IPS-18c (cell line): Measurements from ENCODE around the gene RSPH9.
A peak's percentile ranks its signal among the peaks of the same experiment; 100 is the strongest.

Experiments used
- H3K4me3 ChIP-seq: 2 replicates; pipeline ENCODE4 v1.7.0; 2013; ENCODE audit warnings: low read depth, mild to moderate bottlenecking, low read length, moderate library complexity; ENCODE audit not compliant: insufficient read depth
- H3K9me3 ChIP-seq: one replicate; pipeline ENCODE4 v1.6.1; 2013; ENCODE audit warnings: mild to moderate bottlenecking, low read length, moderate library complexity; ENCODE audit not compliant: control insufficient read depth, insufficient read depth

RSPH9 gene

DNA sequence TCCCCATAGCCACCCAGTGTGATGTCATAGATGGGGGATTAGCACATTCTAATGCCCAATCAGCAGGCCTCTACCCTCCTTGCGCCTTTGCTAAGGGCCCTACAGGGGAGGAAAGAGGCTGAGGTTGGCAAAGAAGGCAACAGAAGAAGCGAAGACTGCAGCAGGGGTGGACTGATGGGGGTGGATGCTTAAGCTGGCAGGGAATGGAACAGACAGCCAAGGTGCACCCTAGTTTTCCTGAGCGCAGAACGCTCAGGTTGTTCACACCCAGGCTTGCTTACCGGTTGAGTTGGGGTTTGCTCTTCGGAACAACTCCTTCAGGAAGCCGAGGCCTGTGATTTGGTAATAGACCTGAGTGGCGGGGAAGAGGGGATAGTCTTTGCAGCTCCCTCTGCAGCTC lies 30.1 kb downstream of the RSPH9 start:
- no peaks in the 10 kb centered on the region for H3K9me3 ChIP-seq
- no peak overlapping the region for H3K4me3 ChIP-seq

DNA sequence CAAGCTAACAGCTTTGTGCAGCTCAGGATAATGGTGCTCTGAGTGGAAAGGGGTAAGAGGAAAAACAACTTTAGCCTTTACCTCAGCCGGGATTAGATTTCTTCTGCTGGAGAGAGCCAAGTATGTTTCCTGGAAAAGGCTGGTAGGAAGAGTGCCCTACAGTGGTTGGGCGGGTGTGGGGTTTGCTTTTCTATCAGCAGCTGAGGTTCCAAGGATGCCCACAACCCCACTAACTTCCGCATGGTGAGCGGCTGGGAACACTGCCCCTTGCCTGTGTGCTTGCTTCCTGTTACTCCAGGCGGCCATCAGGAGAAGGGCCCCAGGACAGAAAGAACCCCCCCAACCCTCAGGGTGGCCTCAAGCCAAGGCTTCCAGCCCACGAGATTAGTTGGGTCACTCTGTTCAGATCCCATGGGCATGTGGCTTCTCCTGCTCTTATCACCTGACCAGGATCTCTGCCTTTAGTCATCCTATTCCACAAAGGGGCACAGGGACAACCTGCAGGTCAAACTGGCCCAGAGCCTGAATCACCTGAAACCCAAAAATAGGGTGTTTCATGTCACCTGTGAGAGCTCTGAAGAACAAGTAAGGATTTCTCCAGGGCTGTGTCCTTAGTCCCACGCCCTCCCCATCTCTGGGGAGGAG lies 32.2 kb downstream of the RSPH9 start:
- H3K9me3 ChIP-seq = no peaks in the 10 kb centered on the region
- H3K4me3 ChIP-seq = no peak overlapping the region

DNA sequence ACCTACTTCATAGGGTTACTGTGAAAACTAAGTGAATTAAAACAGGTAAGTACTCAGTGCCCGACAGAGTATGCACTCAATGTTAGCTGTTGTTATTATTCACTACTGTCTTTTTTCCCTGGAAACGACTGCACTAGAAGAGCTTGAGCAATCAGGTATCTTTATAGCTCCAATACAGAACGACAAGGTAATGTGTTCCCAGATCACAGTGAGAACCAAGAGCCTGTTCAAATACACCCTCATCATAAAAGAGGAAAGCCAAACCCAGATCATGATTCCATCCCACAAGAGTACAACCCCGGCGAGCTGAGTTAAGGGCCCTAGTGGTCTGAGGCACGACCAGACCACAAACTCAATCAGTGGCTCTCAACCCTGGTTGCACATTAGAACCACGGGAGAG lies 32.9 kb downstream of the RSPH9 start:
- no peak overlapping the region for H3K4me3 ChIP-seq
- H3K9me3 ChIP-seq = no peaks in the 10 kb centered on the region

DNA sequence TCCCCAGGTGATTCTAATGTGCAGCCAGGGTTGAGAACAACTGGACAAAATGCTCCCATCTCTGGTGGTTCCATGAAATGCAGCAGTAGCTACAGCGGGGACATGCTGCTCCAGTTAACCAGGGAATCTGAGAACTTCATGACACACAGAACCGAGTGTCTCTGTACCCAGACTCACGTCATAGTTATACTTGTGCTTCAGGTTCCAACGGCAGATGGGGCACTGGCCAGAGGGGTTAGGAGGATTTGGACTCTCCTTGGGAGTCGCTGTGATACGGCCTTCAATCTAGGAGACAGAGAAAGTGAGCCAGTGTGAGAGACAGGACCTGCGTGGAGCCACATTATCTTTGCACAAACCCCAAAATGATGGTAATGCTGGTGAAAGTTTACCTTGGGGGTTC lies 33.5 kb downstream of the RSPH9 start:
- Histone ChIP-seq H3K4me3 (no peak overlapping the region), H3K9me3 (no peaks in the 10 kb centered on the region)

DNA sequence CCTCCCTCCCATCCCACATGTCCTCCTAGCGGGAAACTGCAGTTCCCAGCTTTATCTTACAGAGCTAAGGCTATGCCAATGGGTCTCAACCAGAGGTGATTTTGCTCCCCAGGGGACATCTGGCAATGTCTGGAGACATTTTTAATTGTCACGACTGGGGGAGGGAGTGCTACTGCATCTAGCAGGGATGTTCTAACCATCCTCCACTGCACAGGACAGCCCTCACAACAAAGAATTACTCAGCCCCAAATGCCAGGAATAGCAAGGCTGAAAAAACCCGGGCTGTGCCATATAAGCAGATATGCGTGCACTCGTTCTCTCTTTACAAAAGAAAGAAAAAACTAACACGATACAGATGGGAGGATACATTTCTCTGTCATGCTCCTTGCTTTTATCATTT lies 34.2 kb downstream of the RSPH9 start:
- Histone ChIP-seq H3K9me3 (no peaks in the 10 kb centered on the region), H3K4me3 (no peak overlapping the region)

DNA sequence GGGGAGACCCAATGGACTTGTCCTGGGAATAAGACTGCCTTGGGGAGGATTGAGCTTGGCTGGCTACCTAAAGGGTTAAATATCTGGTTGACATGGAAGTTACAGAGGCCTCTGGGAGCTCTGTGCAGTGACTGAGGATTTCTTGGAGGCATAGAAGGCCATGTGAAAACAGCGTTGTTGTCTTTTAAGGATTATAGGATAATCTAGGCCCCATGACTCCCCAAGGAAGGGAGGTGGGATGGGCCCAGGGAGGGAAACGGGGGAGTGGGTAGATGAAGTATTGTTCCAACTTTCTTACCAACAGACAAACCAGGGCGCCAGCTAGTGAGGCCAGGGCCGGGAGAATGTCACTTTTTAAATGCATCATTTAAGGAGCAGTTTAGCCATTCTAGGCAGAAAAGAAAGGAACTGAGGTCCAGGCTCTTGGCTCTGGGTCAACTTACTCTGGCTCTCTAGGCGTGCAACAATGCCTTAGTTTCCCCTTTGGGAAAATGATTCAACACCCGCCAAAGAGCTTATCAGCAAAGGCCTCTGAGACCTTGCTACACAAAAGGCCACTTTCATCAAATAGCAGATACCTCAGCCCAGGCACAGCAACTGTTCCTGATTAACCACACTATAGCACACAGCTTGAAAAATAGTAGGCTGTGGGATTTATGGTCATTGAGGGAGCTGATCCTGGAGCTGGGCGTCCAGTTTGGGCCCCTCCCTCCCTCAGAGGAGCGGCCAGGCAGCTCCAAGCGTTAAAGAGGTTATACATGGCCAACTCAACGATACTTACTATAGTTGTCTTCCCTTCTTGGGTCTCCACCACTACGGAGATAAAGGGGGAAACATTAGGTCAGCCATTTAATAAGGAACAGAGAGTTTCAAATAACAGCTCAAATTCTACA lies 35.7 kb downstream of the RSPH9 start:
- Histone ChIP-seq H3K9me3 (no peaks in the 10 kb centered on the region), H3K4me3 (no peak overlapping the region)

DNA sequence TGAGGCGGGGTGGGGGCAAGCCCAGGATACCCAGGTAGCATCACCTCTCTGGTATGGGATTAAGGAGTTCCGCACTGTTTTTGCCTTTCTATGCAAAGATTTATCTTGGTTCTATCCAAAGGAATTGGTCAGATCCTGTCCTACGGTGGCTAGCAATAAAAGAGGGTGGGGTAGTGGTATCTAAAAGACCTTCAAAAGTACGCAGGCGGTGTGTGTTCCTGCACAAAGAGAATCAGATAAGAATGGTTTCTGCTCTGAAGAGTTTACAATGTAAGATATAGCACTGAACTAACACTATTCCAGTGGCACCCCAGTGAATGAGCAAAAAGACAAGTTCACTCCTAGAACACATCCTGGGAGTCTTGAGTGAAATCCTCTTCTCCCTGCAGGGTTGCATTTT lies 36.5 kb downstream of the RSPH9 start:
- Histone ChIP-seq H3K4me3 (no peak overlapping the region), H3K9me3 (no peaks in the 10 kb centered on the region)

DNA sequence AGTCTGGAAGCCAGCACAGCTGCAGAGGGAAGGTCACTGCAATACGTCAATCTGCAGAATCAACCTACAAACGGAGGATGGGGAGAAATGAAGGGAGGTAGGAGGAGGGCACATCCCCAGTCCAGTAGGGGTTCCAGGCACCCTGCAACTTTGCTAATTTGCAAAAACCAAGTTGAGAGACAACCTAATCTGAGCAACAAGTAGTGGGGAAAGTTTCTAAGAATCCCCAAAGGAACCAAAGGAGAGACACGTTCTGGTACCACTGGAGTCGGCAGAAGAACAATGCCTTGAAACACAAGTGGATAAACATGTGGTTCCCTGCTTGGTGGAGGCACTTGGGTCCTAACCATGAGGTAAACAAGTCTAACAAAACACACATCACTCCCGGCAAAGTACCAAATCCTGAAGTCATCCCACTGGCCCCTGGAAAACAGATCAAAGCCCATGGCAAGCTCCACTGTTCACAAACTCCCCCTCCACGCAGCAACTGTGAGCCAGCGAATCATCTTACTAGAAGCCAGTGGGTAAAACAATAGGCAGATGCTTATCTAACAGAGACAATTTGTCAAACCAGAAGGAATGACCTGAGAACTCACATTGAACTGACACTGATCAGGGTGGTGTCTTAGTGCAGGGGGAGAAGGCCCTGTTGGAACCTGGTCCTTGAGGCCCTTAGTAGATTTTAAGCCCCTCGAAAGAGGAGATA lies 38.0 kb downstream of the RSPH9 start:
- Histone ChIP-seq H3K9me3 (no peaks in the 10 kb centered on the region), H3K4me3 (no peak overlapping the region)

DNA sequence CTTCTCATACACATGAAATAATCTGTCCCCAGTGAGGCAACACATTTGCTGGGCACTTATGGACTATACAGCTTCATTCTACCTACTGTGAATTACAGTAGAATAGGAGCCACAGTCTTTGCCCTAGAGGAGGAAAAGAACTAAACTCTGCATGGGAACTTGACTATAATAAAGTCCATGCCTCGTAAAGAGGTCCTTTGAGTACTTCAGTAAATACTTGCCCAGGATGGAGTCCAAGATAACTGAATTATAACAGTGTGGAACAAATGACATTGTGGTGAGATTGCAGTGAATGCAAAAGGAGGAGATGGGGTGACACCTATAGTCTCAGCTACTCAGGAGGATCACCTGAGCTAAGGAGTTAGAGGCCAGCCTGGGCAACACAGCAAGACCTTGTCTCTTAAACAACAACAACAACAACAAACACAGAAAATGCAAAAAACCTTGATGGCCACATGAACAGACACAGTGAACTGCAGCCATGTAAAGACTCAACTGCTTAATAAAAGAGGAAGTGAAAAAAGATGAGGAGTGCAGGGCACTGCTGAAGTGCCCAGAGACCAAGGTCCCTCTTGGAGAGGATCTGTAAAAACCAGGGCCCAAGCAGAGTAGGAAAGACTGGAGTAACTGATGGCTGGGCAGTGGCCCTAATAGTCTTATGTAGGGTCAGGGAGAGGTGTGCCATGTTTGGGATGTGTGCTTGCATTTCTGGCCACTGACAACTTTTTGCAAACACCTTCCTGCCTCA lies 39.0 kb downstream of the RSPH9 start:
- H3K9me3 ChIP-seq = no peaks in the 10 kb centered on the region
- H3K4me3 ChIP-seq = no peak overlapping the region

DNA sequence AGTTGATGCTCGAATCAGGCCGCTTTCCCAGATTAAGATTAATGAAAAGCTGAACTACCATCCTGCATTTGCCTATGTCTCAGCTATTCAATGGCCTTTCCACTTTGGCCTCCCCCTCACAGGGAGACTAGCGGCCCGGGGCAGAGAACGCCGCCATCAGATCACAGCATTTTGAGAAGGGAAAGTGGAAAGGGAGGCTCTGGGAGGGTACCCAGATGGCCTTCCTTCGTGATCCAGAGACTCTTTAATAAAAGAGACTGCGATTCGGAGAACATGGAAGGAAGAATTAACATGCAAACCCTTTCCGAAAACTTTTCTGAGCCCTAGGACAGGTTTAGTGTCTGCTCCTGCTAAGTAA lies 42.2 kb downstream of the RSPH9 start:
- no peaks in the 10 kb centered on the region for H3K9me3 ChIP-seq
- H3K4me3 ChIP-seq = peak overlapping the region; percentile 99

DNA sequence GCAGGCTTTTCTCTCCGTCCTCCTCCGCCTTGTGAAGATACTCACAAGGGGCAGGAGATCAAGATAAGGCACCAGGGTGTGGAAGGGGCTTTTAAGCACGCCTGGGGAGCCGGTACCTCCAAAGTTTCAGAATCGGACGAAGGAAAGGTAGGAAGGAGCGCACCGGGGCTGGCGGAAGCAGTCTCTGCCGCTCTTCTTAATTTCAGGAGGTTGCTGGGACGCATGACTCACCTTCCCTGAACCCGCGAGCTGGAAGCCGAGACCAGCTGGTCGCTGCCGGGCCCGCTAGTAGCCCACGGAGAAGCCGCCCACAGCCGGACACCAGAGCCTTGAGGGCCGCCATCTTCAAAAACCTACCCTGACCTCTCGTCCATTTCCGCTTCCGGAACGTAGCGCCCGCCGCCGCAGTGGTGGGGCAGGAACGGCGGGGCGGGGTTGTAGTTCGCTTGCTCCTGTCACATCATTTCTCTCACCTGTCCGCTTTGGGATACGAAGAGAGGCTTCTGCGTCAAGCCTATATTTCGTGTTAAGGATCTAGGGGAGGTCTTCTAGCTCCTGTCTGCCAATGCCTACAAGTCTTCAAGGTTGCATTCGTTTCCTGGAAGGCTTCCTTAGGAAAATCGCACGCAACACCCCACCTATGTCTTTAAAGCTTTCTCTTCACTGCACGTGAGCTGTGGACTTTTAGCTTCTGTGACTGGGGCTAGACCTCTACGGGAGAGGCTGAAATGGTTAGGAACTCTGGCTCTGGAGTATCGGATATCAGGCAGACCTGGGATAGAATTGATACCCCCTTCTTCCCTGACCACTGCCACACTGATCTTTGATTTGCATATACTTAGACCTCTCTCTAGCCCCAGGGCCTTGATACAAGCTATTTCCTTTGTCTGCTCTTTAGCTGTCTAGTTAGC lies 42.9 kb downstream of the RSPH9 start, which contains the start of gene MRPS18A:
TSS of gene MRPS18A (minus strand) at position 355 of the 911 bp plus-strand sequence. CDS start at position 343, 12 bp downstream.
- H3K4me3 ChIP-seq = peak within 1 kb of the TSS; percentile 99
- H3K9me3 ChIP-seq = no peaks in the 10 kb centered on the region

DNA sequence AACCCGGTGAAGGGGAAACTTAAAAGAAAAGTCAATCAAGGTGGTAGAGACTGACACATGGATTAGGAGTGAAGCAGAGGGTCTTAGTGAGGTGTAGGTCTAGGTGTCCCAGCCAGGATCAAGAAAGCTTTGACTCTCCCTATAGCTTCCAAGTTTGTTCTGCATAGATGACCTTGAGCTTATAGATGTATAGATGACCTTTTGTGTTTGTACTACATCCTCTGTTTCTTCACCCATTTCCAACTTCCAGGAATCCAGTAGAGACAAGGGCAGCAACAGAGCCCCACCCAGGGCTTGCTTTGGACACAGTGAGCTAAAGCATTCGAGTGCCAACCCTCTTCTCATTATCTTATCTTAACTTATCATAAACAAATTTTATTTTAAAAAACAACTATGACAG lies 44.6 kb downstream of the RSPH9 start:
- H3K9me3 ChIP-seq = no peaks in the 10 kb centered on the region
- H3K4me3 ChIP-seq = no peak overlapping the region

DNA sequence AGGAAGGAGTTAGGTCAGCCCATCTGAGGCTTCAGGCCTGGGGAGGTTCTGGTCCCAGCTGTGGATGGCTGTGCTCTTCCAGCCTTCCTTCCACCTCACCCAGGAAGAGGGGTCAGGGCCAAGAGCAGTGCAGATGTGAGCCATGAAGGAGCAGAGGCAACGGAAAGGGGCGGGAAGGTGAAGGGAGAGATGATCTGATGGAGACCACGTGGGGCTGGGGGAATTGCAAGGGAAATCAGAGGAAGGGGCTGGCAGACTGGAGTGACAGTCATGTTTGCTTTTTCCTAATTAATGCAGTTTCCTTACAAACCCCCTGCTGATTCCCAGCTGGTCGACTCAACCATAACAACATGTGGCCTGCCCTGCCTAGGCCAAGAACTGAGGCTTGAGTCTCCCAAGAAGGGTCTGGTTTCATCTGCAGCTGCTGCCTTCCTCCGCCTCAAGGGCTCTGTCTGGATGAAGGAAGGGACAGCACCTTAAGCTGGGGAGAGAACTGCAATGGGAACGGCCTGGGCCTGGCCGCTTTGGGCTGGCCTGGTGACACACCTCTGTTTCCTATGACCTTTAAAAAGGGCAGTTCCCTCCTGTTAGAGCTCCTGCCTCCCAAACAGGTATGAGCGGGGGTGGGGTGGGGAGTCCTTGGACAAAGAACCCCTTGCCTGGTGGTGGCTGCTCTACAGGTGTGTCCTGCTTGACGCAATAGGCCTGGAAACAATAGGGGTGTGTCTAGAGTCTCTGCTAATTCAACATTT lies 50.6 kb downstream of the RSPH9 start:
- Histone ChIP-seq H3K4me3 (no peak overlapping the region), H3K9me3 (no peaks in the 10 kb centered on the region)

DNA sequence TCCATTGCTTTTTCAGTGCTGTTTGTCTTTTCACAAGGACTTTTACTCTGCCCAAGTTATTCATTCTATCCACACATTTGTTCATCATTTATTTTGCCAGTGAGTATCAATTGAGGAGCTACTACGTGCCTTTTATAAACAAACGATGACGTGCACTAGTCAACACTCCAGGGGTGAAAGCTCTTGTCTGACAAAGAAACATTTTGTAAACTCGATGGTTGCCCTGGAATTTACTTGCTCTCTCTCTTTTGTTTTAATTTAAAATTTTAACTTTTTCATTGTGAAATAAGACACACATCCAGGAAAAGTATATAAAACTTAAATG lies 51.1 kb downstream of the RSPH9 start:
- Histone ChIP-seq H3K9me3 (no peaks in the 10 kb centered on the region), H3K4me3 (no peak overlapping the region)

DNA sequence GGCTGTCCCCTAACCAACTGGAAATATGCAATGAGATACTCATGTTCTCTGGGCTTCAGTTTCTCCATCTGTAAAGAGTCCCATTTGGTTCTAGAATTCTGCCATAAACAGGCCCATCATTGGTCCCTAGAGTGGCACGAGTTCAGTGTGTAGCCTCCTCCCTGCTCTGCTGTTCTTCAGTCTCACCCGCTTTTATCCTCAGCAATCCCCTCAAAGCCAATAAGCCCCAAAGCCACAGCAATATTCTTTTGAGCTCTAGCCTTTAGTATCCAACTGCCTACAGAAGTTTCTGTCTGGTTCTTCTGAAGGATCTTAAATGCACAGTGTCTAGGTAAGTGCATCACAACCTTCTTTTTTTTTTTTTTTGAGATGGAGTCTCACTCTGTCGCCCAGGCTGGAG lies 52.6 kb downstream of the RSPH9 start:
- H3K9me3 ChIP-seq = no peaks in the 10 kb centered on the region
- no peak overlapping the region for H3K4me3 ChIP-seq
